Heart left ventricle (tissue), 16 donors: ENCODE measurements around the gene CDH20. TPM values are rescaled to one million over a fixed set of nuclear protein-coding genes. Genes with fewer than 3 reads are reported as not detected.

Experiments used
- ATAC-seq, 4 donors: fragments of 200-7000 bp; cut with Tn5 transposase; one replicate each; pipeline ENCODE4 v1.9.1; 2020 to 2022; ENCODE audit warnings: moderate library complexity in 4 of 4, mild to moderate bottlenecking in 3 of 4, moderate number of reproducible peaks in 1 of 4
- DNase-seq, 5 donors: peaks; one replicate each; pipeline ENCODE4 v3.0.0-alpha.2; 2020
- H3K27ac ChIP-seq, 12 donors: fragments of 200-600 bp; sonication (generic) in 4 of 12; one replicate each; pipeline versions ENCODE4 v1.5.0 to v1.8.0; 2016 to 2022; ENCODE audit warnings: mild to moderate bottlenecking in 2 of 12
- H3K27me3 ChIP-seq, 9 donors: fragments of 200-600 bp; sonication (generic) in 2 of 9; one replicate each; pipeline versions ENCODE4 v1.5.1 to v1.8.0; 2016 to 2022; ENCODE audit warnings: mild to moderate bottlenecking in 3 of 9
- H3K36me3 ChIP-seq, 9 donors: fragments of 200-600 bp; sonication (generic) in 2 of 9; one replicate each; pipeline versions ENCODE4 v1.5.0 to v1.8.0; 2018 to 2022; ENCODE audit warnings: mild to moderate bottlenecking in 2 of 9
- H3K4me1 ChIP-seq, 12 donors: fragments of 200-600 bp; sonication (generic) in 4 of 12; one replicate each; pipeline versions ENCODE4 v1.5.0 to v1.8.0; 2016 to 2022; ENCODE audit warnings: mild to moderate bottlenecking in 3 of 12
- H3K4me3 ChIP-seq, 12 donors: fragments of 200-600 bp; sonication (generic) in 4 of 12; one replicate each; pipeline versions ENCODE4 v1.5.0 to v1.8.0; 2017 to 2022; ENCODE audit warnings: mild to moderate bottlenecking in 9 of 12, moderate library complexity in 4 of 12
- H3K9me3 ChIP-seq, 12 donors: fragments of 200-600 bp; sonication (generic) in 4 of 12; one replicate each; pipeline versions ENCODE4 v1.5.0 to v1.8.0; 2016 to 2022; ENCODE audit warnings: mild to moderate bottlenecking in 1 of 12
- POLR2A ChIP-seq, 2 donors: fragments of 450-650 bp; IDR thresholded peaks; one replicate each; pipeline ENCODE4 v1.6.1; 2017; ENCODE audit warnings: antibody characterized with exemption in 2 of 2, mild to moderate bottlenecking in 2 of 2, moderate library complexity in 2 of 2
- WGBS, 4 donors: extraction: QIAGEN DNeasy Blood & Tissue Kit in 2 of 4; methylation state at CpG; one replicate each; pipeline versions ENCODE4 v1.1.5 to v1.1.7; 2013 to 2018; 5-methylcytosine and 5-hydroxymethylcytosine counted together
- intact Hi-C, 10 donors: fragments of 100-400 bp; cut with DNase I; formaldehyde crosslinking; loops; one replicate each; pipeline versions ENCODE4 v1.11.1 to v1.14.2; 2022
- polyA plus RNA-seq, 2 donors: library from polyadenylated mRNA; stranded (reverse); fragments of 200-250 nt; gene quantifications; one replicate each; pipeline ENCODE4 v1.2.3, GENCODE V29; 2013
- total RNA-seq, 9 donors: library from RNA; depleted of rRNA in 2 of 9; stranded (reverse); fragments of >200 nt in 2 of 9; fragmentation: NEBNext Ultra II Directional in 3 of 9; extraction: Animal tissue kit (Norgen Biotek cat#: 25700) in 3 of 9; gene quantifications; one replicate each; pipeline versions ENCODE4 v1.1.0 to v1.2.4, GENCODE V29; 2016 to 2023
- TF ChIP-seq, protein P1 (sequence below), 12 donors: fragments of 200-600 bp; sonication (generic) in 4 of 12; IDR thresholded peaks; one replicate each; pipeline versions ENCODE4 v1.5.0 to v1.8.0; 2018 to 2022; ENCODE audit warnings: antibody characterized with exemption in 12 of 12, mild to moderate bottlenecking in 5 of 12
- donor health status: ischemic (EF 13 %, LVEDD 7.1; RV severe dilation, severe dysfunction).
- donor health status: healthy with polysubstance abuse.
- donor health status: DM: no; HTN: yes; CAD: no.
- donor health status: DM: no; HTN: no; CAD: no.
- donor health status: ischemic (EF 25% LVEDD 6.9; RV normal size, moderate dysfunction).
- donor health status: ischemic (EF 25% LVEDD 5.7; RV mildly dilated, moderate dysfunction).
- donor health status: healthy.
- donor health status: DM: yes; HTN: yes; CAD: no.
- donor health status: ischemic (EF 35%, LVEDD 5.7; RV mildly dilated, moderate dysfunction).
- donor health status: nonischemic (EF 11% LVEDD 7.7; RV severe dilation, severe dysfunction).
- donor health status: DM: yes; HTN: yes; CAD: no.
- donor health status: PGD.
- donor health status: ischemic (EF 29% LVEDD 5.4; RV normal size, mild dysfunction).
- donor health status: nonischemic (EF 23%, LVEDD 6.1; RV moderate dilation, normal function).

Gene CDH20
- total and polyA plus RNA-seq, 11 donors, result 0.03 to 0.20 (median 0.15) TPM; not detected in 8

DNA sequence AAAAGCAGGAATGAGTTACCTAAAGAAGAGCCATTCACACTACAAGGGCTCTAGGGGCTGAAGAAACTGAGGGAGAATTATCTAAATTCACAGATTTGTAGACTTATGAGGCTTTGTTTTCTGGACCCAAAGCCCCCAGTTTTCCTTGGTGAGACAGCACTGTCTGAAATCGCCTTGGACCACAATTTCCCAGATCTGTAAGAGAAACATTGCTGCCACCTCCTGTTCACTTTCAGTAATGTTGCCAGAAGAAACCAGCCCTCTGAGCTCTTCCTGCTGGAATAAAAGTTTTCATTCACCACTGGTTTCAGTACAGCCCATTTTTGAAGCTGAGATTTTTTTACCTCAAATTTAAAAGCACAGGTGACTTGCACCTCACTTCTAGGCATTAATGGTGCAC lies 169.2 kb downstream of the CDH20 start:
- peak in 3 of 4 donors; percentile 26 to 68 (median 54) for ATAC-seq
- TF ChIP-seq POLR2A (IDR thresholded peaks at IDR 0.05), result no peak
- TF ChIP-seq, protein P1, sequence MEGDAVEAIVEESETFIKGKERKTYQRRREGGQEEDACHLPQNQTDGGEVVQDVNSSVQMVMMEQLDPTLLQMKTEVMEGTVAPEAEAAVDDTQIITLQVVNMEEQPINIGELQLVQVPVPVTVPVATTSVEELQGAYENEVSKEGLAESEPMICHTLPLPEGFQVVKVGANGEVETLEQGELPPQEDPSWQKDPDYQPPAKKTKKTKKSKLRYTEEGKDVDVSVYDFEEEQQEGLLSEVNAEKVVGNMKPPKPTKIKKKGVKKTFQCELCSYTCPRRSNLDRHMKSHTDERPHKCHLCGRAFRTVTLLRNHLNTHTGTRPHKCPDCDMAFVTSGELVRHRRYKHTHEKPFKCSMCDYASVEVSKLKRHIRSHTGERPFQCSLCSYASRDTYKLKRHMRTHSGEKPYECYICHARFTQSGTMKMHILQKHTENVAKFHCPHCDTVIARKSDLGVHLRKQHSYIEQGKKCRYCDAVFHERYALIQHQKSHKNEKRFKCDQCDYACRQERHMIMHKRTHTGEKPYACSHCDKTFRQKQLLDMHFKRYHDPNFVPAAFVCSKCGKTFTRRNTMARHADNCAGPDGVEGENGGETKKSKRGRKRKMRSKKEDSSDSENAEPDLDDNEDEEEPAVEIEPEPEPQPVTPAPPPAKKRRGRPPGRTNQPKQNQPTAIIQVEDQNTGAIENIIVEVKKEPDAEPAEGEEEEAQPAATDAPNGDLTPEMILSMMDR (IDR thresholded peaks at IDR 0.05), result peak; percentile 50 to 78 (median 66)
- DNase-seq, result peak in 2 of 5 donors; percentile 15 to 27

GRCh38 chr18:61503688-61504087 lies 170.5 kb downstream of the CDH20 start:
- Histone ChIP-seq H3K4me3 (no peak overlapping the region), H3K27me3 (peaks cover 0 to 4% (median 0%) of the 10 kb centered on the region in 9 donors), H3K4me1 (peaks cover 0 to 7% (median 0%) of the 10 kb centered on the region in 12 donors), H3K36me3 (no peaks in the 10 kb centered on the region), H3K9me3 (peaks cover 0 to 1% (median 0%) of the 10 kb centered on the region in 12 donors), H3K27ac (no peak overlapping the region)
- 46 to 54% (median 49%) methylated on average over 3 of the region's 3 CpGs for WGBS, 4 donors
- DNase-seq, result no peak
- no peak for TF ChIP-seq POLR2A (IDR thresholded peaks at IDR 0.05)
- TF ChIP-seq, protein P1 (IDR thresholded peaks at IDR 0.05), result no peak
- intact Hi-C loops, result loop anchor here (2.0 to 10.0 kb wide), 15 partner anchors 79 to 1519 kb away; no protein-coding TSS in a partner anchor
- ATAC-seq, result no peak

More for the DNA sequence above, 169.2 kb downstream of the CDH20 start:
- Histone ChIP-seq H3K27ac (no peak overlapping the region), H3K4me3 (no peak overlapping the region), H3K4me1 (peaks cover 0 to 7% (median 0%) of the 10 kb centered on the region in 12 donors), H3K36me3 (no peaks in the 10 kb centered on the region), H3K27me3 (peaks cover 0 to 4% (median 0%) of the 10 kb centered on the region in 9 donors), H3K9me3 (no peaks in the 10 kb centered on the region)
- intact Hi-C loops, result loop anchor here (2.0 to 10.0 kb wide), 15 partner anchors 78 to 1518 kb away; no protein-coding TSS in a partner anchor
- 3 to 9% (median 8%) methylated on average over 1 of the region's 1 CpG for WGBS, 4 donors

DNA sequence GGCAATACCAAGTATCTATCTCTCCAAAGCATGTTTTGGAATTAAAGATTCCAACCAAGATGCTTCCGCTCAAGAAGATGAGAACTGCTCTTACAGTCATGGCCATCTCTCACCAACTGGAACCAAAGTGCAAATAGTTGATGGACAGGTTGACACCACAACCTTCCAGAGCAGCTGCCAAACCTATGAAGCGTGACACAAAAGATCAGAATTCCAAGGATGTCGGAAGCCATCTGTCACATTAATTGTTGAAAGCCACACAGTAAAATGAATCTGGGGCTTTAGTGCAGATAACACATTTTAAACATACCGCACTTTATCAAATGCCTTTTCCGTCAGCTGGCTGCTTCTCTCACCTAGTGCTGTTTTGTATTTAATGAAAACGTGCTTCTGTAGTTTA lies 195.7 kb downstream of the CDH20 start:
- intact Hi-C loops, result no loop called here
- no peak overlapping the region for H3K4me3 ChIP-seq
- H3K9me3 ChIP-seq, result no peaks in the 10 kb centered on the region
- ATAC-seq (no peak), DNase-seq (no peak)
- TF ChIP-seq, protein P1 (IDR thresholded peaks at IDR 0.05), result no peak
- no peak for TF ChIP-seq POLR2A (IDR thresholded peaks at IDR 0.05)
- no peaks in the 10 kb centered on the region for H3K4me1 ChIP-seq
- no peaks in the 10 kb centered on the region for H3K27me3 ChIP-seq
- no peak overlapping the region for H3K27ac ChIP-seq
- 56 to 64% (median 58%) methylated on average over 6 of the region's 6 CpGs for WGBS, 4 donors
- H3K36me3 ChIP-seq, result no peaks in the 10 kb centered on the region

DNA sequence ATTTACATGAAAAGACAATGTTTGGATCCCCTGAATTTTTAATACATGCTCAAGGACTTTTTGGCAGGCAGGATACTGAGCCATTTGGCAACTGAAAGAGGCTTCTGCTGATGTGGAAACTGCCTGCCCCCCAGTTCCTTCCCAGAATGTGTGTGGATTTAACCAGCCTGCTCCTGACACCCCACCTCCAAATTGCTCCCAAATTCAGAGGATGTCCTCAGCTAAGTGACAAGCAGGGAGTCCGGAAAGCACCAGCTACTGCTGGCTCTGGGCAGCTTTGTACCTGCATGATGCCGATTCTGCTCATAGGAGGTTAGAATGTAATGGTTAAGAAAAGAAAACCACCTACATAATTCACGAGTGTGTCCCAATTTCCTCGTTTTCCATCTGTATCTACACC lies 197.5 kb downstream of the CDH20 start:
- DNase-seq, result no peak
- WGBS, 4 donors, result 75 to 84% (median 80%) methylated on average over 4 of the region's 4 CpGs
- intact Hi-C loops, result no loop called here
- no peak for ATAC-seq
- no peaks in the 10 kb centered on the region for H3K36me3 ChIP-seq
- H3K4me1 ChIP-seq, result no peaks in the 10 kb centered on the region
- TF ChIP-seq POLR2A (IDR thresholded peaks at IDR 0.05), result no peak
- TF ChIP-seq, protein P1 (IDR thresholded peaks at IDR 0.05), result no peak
- H3K9me3 ChIP-seq, result no peaks in the 10 kb centered on the region
- H3K4me3 ChIP-seq, result no peak overlapping the region
- H3K27me3 ChIP-seq, result no peaks in the 10 kb centered on the region
- no peak overlapping the region for H3K27ac ChIP-seq
